IMR-90 (cell line): ENCODE data around the gene TENM4. TPM values are rescaled to one million over a fixed set of nuclear protein-coding genes. Genes with fewer than 3 reads are reported as not detected.

Source experiments
- ATAC-seq: fragments of 200-7000 bp; cut with Tn5 transposase; 2 replicates; pipeline ENCODE4 v1.9.1; 2020; ENCODE audit warnings: low read depth, mild to moderate bottlenecking, moderate library complexity
- BruUV-seq: library from RNA; stranded (reverse); fragments of 400-500 nt; replicated peaks from 2 replicates; lab custom pipeline; 2021; lab: Mats Ljungman, UMichigan
- CTCF ChIA-PET: fragments of 300-600 bp; formaldehyde crosslinking; extraction: SDS; loops from one replicate; lab custom pipeline; 2021; ENCODE audit warnings: antibody characterized with exemption; lab: Yijun Ruan, JAX
- POLR2A ChIA-PET: fragments of 300-600 bp; sonication (Branson Sonifier 250); formaldehyde crosslinking; loops from one replicate; lab custom pipeline; 2022; ENCODE audit warnings: antibody characterized with exemption; ENCODE audit not compliant: unreplicated experiment; lab: Charles Lee
- DNase-seq: peaks from one replicate; pipeline ENCODE4 v3.0.0; 2013
- H2AFZ ChIP-seq: replicated peaks from 2 replicates; pipeline ENCODE3; 2013; ENCODE audit warnings: low read length, mild to moderate bottlenecking; ENCODE audit not compliant: poor library complexity
- H2AK5ac ChIP-seq: 2 replicates; pipeline ENCODE4 v1.6.1; 2013; ENCODE audit warnings: low read depth, low read length, inconsistent platforms
- H2AK9ac ChIP-seq: replicated peaks from 2 replicates; pipeline ENCODE3; 2013; ENCODE audit warnings: mild to moderate bottlenecking, low read depth, low read length, moderate library complexity; ENCODE audit not compliant: poor library complexity
- H2BK120ac ChIP-seq: 2 replicates; pipeline ENCODE4 v1.6.1; 2013; ENCODE audit warnings: low read depth, low read length, inconsistent platforms
- H2BK15ac ChIP-seq: 3 replicates; pipeline ENCODE4 v1.6.1; 2013; ENCODE audit warnings: low read depth, low read length, inconsistent platforms
- H2BK20ac ChIP-seq: 2 replicates; pipeline ENCODE4 v1.6.1; 2013; ENCODE audit warnings: low read depth, mild to moderate bottlenecking, inconsistent platforms, low read length, moderate library complexity
- H2BK5ac ChIP-seq: 2 replicates; pipeline ENCODE4 v1.6.1; 2013; ENCODE audit warnings: mild to moderate bottlenecking, low read depth, low read length, inconsistent platforms; ENCODE audit not compliant: poor library complexity, severe bottlenecking
- H3K14ac ChIP-seq: replicated peaks from 2 replicates; pipeline ENCODE4 v1.6.1; 2013; ENCODE audit warnings: low read depth, low read length, inconsistent platforms
- H3K18ac ChIP-seq: 2 replicates; pipeline ENCODE4 v1.6.1; 2013; ENCODE audit warnings: low read depth, low read length, control low read depth
- H3K23ac ChIP-seq: 2 replicates; pipeline ENCODE4 v1.6.1; 2013; ENCODE audit warnings: low read depth, low read length, inconsistent platforms
- H3K27ac ChIP-seq: 2 replicates; pipeline ENCODE4 v1.5.1; 2013; ENCODE audit warnings: mild to moderate bottlenecking, control low read depth, low read length; ENCODE audit not compliant: insufficient read depth
- H3K27me3 ChIP-seq: 2 replicates; pipeline ENCODE4 v1.6.1; 2013; ENCODE audit warnings: low read length; ENCODE audit not compliant: control insufficient read depth, insufficient read depth
- H3K36me3 ChIP-seq: 2 replicates; pipeline ENCODE4 v1.6.1; 2013; ENCODE audit warnings: low read length, mixed read lengths; ENCODE audit not compliant: control insufficient read depth, insufficient read depth
- H3K4ac ChIP-seq: 2 replicates; pipeline ENCODE4 v1.6.1; 2013; ENCODE audit warnings: low read depth, low read length, inconsistent platforms
- H3K4me1 ChIP-seq: 2 replicates; pipeline ENCODE4 v1.6.1; 2013; ENCODE audit warnings: low read length, mixed read lengths; ENCODE audit not compliant: control insufficient read depth, insufficient read depth
- H3K4me2 ChIP-seq: 2 replicates; pipeline ENCODE4 v1.6.1; 2013; ENCODE audit warnings: low read depth, mild to moderate bottlenecking, control low read depth, low read length, moderate library complexity
- H3K4me3 ChIP-seq: 2 replicates; pipeline ENCODE4 v1.5.1; 2013; ENCODE audit warnings: low read depth, mild to moderate bottlenecking, control low read depth, low read length, moderate library complexity; ENCODE audit not compliant: insufficient read depth
- H3K56ac ChIP-seq: 2 replicates; pipeline ENCODE4 v1.6.1; 2013; ENCODE audit warnings: low read length, inconsistent platforms; ENCODE audit not compliant: insufficient read depth; ENCODE audit errors: extremely low read depth
- H3K79me1 ChIP-seq, 2 experiments: 2 replicates each; pipeline ENCODE4 v1.6.1; 2013; ENCODE audit warnings: low read length in 2 of 2, inconsistent platforms in 1 of 2, low read depth in 1 of 2
- H3K9ac ChIP-seq: 2 replicates; pipeline ENCODE4 v1.6.1; 2013; ENCODE audit warnings: low read depth, low read length, control low read depth
- H3K9me1 ChIP-seq: 2 replicates; pipeline ENCODE4 v1.6.1; 2013; ENCODE audit warnings: low read length, inconsistent platforms; ENCODE audit not compliant: insufficient read depth
- H3K9me3 ChIP-seq: 2 replicates; pipeline ENCODE4 v1.6.1; 2013; ENCODE audit warnings: low read length; ENCODE audit not compliant: control insufficient read depth, insufficient read depth
- H4K20me1 ChIP-seq: 2 replicates; pipeline ENCODE4 v1.6.1; 2013; ENCODE audit warnings: low read length, inconsistent platforms; ENCODE audit not compliant: insufficient read depth
- H4K5ac ChIP-seq: 2 replicates; pipeline ENCODE4 v1.6.1; 2013; ENCODE audit warnings: mild to moderate bottlenecking, low read depth, low read length, control low read depth
- H4K8ac ChIP-seq, 2 experiments: 2 replicates each; pipeline ENCODE4 v1.6.1; 2013; ENCODE audit warnings: low read depth in 2 of 2, low read length in 2 of 2, control low read depth in 1 of 2, inconsistent platforms in 1 of 2
- H4K91ac ChIP-seq: 2 replicates; pipeline ENCODE4 v1.6.1; 2013; ENCODE audit warnings: low read depth, low read length, inconsistent platforms; ENCODE audit not compliant: insufficient read depth
- CTCF ChIP-seq: conservative IDR thresholded peaks from 2 replicates; pipeline ENCODE4 v1.5.1; 2012; ENCODE audit warnings: mild to moderate bottlenecking, low read depth, low read length, improper control_type of control experiment
- FOS ChIP-seq: fragments of 150-350 bp; IDR thresholded peaks from 2 replicates; pipeline ENCODE4 v1.6.1; 2016; ENCODE audit warnings: low read depth, low read length
- POLR2A ChIP-seq: IDR thresholded peaks from 2 replicates; pipeline ENCODE4 v1.6.1; 2012; ENCODE audit warnings: mild to moderate bottlenecking, low read depth, low read length
- RFX5 ChIP-seq: IDR thresholded peaks from 2 replicates; pipeline ENCODE4 v1.8.0; 2012; ENCODE audit warnings: low read depth, mild to moderate bottlenecking, low read length, moderate library complexity
- WGBS, 2 experiments: methylation state at CpG; one replicate each; pipeline versions ENCODE4 v1.1.5 to v1.1.7; 2013; ENCODE audit warnings: missing lambda C conversion rate in 2 of 2; ENCODE audit not compliant: insufficient read length in 1 of 2; ENCODE audit errors: extremely low coverage in 2 of 2; 5-methylcytosine and 5-hydroxymethylcytosine counted together
- dilution Hi-C: fragments of 300-500 bp; cut with HindIII; formaldehyde crosslinking; loops from one replicate; pipeline ENCODE4 v1.14.3; 2018; ENCODE audit warnings: low sequenced_read_pairs; ENCODE audit not compliant: unreplicated experiment
- in situ Hi-C: fragments of 300-500 bp; cut with MboI; formaldehyde crosslinking; loops from 3 replicates; pipeline ENCODE4 v1.14.3; 2019; ENCODE audit warnings: low sequenced_read_pairs, inconsistent platforms, mixed read lengths
- intact Hi-C: fragments of 100-400 bp; cut with micrococcal nuclease; formaldehyde crosslinking; loops from 2 replicates; pipeline ENCODE4 v1.10.0; 2022
- polyA plus RNA-seq, 3 experiments: library from polyadenylated mRNA; depleted of rRNA; stranded (reverse); fragments of >200 nt; gene quantifications; 2 replicates each; pipeline ENCODE4 v1.2.3, GENCODE V29; 2012; ENCODE audit warnings: low replicate concordance in 1 of 3
- total RNA-seq: library from RNA; depleted of rRNA; stranded (reverse); fragments of >200 nt; gene quantifications from 2 replicates; pipeline ENCODE4 v1.2.3, GENCODE V29; 2012

The TENM4 gene
- total and polyA plus RNA-seq, 2 of the 4 experiments (the other 2 are of a cell fraction): 7.4 to 9.0 TPM

- Histone ChIP-seq H4K20me1 (no peaks in the 10 kb centered on the region), H3K18ac (no peak overlapping the region), H2AK9ac (no peak overlapping the region), H4K91ac (no peak overlapping the region), H2BK5ac (no peak overlapping the region), H3K4me3 (no peak overlapping the region), H2AK5ac (no peak overlapping the region), H3K4me1 (no peaks in the 10 kb centered on the region), H3K9ac (no peak overlapping the region), H2BK120ac (no peak overlapping the region), H2BK15ac (no peak overlapping the region), H3K14ac (no peak overlapping the region), H3K27me3 (no peaks in the 10 kb centered on the region), H4K8ac (no peak overlapping the region), H3K4me2 (no peak overlapping the region), H3K23ac (no peak overlapping the region), H2AFZ (no peak overlapping the region), H3K4ac (no peak overlapping the region), H3K9me3 (no peaks in the 10 kb centered on the region), H3K56ac (no peak overlapping the region), H3K9me1 (no peaks in the 10 kb centered on the region), H4K5ac (no peak overlapping the region), H3K36me3 (peaks cover 5% of the 10 kb centered on the region; the same call in 1 of the 2 replicates), H3K27ac (no peak overlapping the region), H3K79me1 (no peaks in the 10 kb centered on the region), H2BK20ac (no peak overlapping the region)
- in situ Hi-C loops: no loop called here
- no peak for TF ChIP-seq FOS
- TF ChIP-seq CTCF: no peak
- TF ChIP-seq RFX5: no peak
- no peak for TF ChIP-seq POLR2A
- ChIA-PET CTCF (no interaction called here), POLR2A (no interaction called here)
- no peak for DNase-seq
- dilution Hi-C loops: no loop called here
- ATAC-seq: no peak
- BruUV-seq: no TSS peak
- intact Hi-C loops: no loop called here
- 64% methylated on average over 3 of the region's 4 CpGs; no CpG with 5 or more reads in 1 of the 2 experiments for WGBS, 2 experiments
Measured at GRCh38 chr11:79291948-79292347, 148.9 kb downstream of the TENM4 start.
